Mucosa of gallbladder (tissue), 1 donor: ENCODE data around the gene G6PC1. TPM values are rescaled to one million over a fixed set of nuclear protein-coding genes. Genes with fewer than 3 reads are reported as not detected.
"Not testable (repeated sequence)": the region's sequence is repeated elsewhere in the genome, so short reads cannot be mapped to it uniquely, and the experiment has no call there.

ENCODE experiments used
- DNase-seq: peaks from one replicate; pipeline ENCODE4 v3.0.0-alpha.2; 2020; ENCODE audit warnings: low spot score
- total RNA-seq: library from RNA; stranded (reverse); gene quantifications from one replicate; pipeline ENCODE4 v1.2.1, GENCODE V29; 2021
- donor health status: DM: no; HTN: no; CAD: no.

The G6PC1 gene
- total RNA-seq, 1 donor from 2014 or later: 17.3 TPM

DNA sequence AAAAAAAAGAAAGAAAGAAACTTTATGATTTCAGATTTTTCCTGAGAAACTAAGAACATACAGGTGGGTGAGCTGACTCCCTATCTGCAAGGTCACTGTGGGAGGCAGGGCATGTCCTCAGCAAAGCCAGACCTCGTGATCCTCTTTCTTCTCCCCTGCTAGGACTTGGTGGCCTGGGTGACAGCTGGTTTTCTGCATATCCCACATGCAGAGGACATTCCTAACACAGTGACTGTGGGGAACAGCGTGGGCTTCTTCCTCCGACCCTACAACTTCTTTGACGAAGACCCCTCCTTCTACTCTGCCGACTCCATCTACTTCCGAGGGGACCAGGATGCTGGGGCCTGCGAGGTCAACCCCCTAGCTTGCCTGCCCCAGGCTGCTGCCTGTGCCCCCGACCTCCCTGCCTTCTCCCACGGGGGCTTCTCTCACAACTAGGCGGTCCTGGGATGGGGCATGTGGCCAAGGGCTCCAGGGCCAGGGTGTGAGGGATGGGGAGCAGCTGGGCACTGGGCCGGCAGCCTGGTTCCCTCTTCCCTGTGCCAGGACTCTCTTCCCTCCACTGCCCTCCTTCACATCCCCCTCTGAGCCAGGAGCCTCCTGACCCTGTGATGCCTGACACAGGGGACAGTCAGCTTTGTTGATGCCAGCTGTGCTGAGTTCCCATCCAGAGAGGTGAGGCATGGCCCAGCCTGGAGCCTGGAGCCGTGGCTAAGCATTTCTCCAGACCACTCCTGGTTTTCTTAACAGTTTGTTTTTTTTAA is 26.5 kb upstream of the G6PC1 start:
- DNase-seq: not testable (repeated sequence)

DNA sequence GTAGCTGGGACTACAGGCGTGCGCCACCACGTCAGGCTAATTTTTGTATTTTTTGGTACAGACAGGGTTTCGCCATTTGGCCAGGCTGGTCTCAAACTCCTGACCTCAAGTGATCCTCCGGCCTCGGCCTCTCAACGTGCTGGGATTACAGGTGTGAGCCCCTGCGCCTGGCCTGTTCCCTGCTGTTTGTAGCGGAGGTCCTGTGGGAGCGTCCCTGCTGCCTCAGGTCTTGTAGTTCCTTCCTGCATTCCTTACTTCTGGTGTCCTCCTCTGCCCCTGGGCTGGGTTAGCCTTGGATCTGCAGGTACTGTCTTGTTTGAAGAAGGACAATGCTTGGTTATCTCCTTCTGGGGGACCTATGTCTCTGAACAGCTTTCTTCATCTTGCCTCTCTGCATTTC is 23.6 kb upstream of the G6PC1 start:
- DNase-seq: no peak

DNA sequence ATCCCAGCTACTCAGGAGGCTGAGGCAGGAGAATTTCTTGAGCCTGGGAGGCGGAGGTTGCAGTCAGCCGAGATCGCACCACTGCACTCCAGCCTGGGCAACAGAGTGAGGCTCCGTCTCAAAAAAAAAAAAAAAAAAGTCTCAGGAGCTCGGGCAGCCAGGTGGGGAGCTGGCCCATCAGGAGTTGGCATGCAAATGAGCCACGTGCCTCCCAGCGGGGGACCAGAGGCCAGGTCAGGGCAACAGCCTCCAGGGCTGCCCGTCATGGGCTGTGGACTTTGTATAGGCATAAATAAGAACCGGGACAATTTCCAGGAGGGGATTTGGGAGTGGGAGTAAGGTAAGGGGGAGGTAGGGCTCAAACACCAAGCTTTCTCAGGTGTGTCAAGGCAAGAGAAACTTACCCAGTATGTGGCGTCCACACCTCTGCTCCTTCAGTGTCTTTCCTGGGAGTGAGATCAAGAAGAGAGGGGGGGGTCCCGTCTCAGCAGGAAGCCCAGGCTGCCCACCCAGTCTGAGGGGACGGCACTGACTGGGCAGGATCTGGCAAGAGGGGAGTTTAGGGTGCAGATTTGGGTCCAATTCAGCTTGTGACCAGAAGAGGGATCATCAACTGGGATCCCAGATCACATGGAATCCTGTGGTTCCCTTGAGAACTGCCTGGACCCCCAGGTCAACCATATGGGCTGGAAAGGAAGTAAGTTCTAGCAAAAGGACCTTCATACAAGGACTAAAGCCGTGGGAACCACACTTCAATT is 22.3 kb upstream of the G6PC1 start:
- DNase-seq: peak; percentile 36

DNA sequence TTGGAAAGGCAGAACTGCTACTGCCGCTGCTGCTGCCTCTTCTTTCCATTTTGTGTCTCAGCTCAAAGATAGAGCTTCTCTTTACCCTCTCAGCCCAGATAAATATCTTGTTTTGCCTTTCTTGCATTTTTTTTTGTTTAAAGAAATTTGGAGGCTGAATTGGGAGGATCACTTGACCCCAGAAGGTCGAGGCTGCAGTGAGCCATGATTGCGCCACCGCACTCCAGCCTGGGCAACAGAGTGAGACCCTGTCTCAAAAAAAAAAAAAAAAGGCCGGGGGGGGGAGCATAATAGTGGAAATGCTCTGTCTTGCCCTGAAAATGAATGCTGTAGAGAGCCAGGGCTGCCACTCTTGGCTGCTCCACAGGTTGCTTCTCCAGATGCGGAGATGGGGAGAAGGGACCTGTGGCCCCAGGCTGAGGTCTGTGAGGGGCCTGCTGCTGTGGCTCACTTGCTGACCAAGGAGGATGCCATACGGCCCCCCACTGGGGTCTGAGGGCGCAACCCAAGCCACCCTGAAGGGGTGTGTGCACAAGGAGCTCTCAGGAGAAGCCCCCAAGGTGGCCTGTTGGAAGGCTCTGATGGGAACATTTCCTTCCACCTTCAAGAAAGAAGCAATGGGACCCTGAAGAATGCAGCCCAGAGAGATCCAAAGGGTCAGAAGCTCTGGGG is 21.5 kb upstream of the G6PC1 start:
- DNase-seq: no peak

DNA sequence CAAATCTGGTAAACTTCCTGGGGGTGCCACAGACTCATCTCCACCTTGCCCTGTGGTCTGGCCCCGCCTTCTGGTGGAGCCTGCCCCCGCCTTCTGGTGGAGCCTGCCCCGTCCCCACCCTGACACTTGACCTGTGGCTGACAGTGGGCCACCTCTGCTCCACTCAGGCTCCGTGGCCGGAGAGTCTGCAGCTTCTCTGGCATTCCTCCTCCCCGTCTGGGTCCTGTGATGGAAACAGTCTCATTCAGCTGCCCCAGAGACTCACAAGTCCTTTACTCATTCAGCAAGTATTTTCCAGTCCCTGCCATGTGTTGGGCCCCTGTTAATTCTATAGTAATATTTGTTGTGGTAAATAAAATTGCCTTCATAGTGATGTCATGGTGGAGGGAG is 21.0 kb upstream of the G6PC1 start:
- no peak for DNase-seq

DNA sequence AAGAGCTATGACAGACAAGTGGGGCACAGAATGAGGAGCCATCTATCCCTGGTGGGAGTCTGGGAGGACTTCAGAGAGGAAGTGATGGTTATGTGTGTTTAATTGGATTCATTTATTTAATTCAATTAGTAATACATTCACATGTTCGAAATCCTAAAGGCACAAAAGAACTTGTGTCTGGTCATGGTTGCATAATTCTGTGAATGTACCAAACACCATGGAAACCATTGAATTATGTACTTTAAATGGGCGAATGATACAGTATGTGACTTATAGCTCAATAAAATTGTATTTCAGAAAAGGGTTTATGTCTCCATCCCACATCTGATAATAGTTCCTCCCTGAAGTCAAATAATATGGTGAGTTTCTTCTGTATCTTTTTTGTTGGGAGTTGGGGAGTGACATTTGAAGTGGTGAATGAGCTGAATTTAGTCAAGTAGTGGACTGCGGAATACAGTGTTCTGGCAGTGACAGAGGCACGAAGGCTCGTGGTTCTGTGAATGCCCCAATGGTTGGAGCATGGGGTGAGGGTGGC is 19.8 kb upstream of the G6PC1 start:
- no peak for DNase-seq

DNA sequence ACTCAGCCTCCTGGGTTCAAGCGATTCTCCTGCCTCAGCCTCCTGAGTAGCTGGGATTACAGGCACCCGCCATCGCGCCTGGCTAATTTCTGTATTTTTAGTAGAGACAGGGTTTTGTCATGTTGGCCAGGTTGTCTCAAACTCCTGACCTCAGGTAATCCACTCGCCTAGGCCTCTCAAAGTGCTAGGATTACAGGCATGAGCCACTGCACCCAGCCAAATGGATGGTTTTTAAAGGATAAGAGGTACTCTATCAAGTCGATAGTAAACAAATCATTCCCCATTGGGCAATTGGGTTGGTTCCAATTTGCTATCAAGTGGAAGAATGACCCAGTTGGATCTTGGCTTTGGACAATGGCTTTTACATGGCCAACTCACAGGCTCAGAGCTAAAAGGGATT is 18.9 kb upstream of the G6PC1 start:
- DNase-seq: not testable (repeated sequence)

DNA sequence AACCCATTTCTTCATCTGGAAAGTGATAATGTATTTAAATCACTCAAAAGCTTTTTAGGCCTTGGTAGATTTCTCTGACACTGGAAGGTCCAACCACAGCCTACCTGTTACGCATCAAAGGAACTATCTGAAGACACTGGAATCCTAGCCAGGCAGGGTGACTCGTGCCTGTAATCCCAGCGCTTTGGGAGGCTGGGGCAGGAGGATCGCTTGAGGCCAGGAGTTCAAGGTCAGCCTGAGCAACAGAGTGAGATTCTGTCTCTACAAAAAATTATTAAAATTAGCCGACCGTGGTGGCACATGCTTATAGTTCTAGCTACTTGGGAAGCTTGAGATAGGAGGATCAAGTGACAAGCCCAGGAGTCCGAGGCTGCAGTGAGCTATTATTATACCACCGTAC is 18.4 kb upstream of the G6PC1 start:
- DNase-seq: no peak

DNA sequence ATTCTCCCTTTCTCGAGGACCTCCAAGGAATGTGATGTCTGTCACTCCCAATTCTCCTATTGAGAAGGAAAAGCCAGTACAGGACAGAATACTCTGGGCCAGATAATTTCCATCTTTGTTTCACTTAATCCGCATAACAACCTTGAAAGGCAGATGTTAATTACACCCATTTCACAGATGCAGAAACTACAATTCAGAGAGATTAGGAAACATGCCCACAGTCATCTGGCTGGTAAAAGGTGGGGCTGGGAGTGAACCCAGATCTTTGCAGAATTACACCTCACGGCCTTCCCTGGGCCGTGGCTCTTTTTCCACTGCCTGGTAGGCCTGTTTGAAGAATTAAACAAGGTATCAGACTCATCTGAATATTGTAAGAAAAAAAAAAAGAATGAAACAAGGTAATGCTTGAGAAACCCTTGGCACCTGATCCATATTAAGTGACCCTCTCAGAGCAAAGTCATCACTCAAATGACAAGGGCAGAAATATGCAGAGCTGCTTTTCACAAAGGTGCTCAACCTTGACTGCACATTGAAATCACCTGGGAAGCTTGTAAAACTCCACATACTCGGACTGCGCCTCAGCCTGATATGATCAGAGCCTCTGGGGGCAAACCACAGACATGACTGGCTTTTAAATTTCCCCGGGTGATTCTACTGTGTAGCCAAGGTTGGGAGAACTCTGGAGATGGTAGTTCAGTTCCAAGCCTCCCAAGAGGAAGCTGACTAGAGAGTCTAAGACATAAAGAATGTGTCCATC is 16.6 kb upstream of the G6PC1 start:
- DNase-seq: no peak

DNA sequence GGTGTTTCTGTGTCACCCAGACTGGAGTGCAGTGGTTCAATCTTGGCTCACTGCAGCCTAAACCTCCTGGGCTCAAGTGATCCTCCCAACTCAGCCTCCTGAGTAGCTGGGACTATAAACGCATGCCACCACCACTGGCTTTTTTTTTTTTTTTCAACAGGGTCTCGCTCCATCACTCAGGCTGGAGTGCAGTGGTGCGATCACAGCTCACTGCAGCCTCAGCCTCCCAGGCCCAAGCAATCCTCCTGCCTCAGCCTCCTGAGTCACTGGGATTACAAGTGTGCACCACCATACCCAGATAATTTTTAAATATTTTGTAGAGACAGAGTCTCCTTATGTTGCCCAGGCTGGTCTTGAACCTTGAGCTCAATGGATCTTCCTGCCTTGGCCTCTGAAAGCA is 14.8 kb upstream of the G6PC1 start:
- DNase-seq: not testable (repeated sequence)

DNA sequence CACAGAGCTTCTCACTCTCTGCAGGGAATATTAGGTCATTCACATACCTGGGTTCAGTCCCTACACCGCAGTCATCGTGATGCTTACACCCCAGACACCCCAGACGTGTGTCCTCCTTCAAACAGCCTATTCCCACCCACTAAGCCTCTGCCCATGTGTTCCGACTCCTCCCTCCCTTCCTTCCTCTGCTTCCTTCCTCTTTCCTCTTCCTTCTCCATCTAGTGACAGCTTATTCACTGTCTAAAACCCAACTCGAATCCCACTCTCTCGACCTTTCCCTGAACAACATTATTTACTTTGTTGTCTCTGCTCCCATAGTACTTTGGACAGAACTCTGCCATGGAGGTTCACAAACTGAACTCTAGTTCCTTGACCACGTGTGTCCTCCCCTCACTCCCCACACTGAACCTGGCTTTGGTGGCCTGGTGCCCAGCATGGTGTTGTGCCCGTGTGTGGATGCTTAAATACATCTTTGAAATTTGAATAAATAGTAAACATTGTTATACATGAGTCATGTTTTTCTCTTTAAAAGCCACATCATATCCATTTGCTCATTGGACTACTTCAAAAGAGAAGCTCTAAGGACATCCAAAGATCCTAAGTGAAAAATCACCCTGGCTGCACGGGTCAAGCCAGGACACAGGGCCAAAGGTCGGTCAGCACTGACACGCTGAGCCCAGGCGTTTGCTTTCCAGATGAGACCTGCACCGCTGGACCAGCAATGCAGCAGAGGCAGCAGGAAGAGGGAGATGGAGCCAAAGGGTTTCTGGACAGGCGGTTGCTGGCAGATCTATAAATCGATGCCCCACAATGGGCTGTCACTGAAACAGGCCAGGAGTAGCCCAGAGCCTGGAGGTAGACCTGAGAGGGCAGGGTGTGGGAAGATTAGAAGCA is 14.1 kb upstream of the G6PC1 start:
- DNase-seq: peak; percentile 75

DNA sequence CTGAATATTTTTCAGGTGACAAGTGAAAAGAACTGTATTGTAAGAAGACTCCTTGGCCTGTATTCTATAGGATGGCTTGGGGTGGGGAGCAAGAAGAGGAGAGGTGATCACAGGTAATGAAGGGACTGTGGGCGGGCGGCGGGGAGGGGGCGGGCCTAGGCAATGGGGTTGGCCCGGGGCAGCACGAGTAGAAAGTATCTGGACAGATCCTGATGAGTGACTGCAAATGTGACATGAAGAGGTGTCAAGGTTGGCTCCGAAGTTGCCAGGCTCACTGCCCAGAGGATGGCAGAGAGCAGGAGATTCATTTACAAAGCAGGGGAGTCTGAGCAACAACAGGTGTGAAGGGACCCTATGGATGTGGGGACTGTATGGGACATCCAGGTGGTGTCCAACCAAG is 10.8 kb upstream of the G6PC1 start:
- no peak for DNase-seq

DNA sequence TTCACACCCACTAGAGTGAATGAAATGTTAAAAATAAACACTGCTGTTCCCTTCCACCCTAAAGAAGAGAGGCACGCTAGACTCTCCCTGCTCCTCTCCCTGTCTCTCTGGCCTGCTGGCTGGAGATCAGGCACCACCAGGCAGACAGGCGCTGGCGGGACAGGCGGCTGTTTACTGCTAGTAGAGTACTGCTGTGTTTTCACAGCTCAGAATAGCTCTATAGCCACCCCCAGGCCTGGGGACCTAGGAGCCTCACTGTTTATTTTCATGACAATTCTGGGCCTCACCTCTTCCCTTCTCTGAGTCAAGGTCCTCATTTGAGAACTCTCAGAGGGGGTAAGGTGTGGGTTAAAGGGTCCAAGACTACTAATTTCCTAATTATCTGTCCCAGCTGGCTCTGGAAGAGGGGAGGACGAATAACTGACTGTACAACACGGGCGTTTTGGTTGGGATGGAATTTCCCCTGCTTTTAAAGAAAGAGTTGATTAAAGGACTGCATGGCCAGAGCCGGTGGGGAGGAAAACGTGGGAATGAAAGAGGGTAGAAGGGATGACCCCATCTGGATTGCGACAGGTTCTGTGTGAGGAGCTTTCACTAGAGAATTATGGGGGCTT is 9.0 kb upstream of the G6PC1 start:
- DNase-seq: peak; percentile 46

DNA sequence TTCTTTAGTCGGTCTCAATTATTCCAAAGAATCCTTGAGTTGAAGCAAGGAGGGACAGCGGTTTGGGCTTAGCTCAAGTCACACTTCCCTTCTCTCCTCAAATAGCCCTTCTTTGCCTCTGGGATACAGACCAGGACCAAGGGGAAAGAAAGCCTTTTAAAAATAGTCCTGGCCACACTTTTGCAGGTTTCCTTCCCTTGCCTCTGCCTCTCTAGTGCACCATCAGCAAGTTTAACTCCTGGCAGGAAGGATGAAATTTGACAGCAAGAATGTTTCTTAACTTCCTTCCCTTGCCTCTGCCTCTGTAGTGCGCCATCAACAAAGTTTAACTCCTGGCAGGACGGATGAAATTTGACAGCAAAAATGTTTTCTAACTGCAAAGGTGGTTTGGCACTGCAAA is 7.2 kb upstream of the G6PC1 start:
- no peak for DNase-seq

DNA sequence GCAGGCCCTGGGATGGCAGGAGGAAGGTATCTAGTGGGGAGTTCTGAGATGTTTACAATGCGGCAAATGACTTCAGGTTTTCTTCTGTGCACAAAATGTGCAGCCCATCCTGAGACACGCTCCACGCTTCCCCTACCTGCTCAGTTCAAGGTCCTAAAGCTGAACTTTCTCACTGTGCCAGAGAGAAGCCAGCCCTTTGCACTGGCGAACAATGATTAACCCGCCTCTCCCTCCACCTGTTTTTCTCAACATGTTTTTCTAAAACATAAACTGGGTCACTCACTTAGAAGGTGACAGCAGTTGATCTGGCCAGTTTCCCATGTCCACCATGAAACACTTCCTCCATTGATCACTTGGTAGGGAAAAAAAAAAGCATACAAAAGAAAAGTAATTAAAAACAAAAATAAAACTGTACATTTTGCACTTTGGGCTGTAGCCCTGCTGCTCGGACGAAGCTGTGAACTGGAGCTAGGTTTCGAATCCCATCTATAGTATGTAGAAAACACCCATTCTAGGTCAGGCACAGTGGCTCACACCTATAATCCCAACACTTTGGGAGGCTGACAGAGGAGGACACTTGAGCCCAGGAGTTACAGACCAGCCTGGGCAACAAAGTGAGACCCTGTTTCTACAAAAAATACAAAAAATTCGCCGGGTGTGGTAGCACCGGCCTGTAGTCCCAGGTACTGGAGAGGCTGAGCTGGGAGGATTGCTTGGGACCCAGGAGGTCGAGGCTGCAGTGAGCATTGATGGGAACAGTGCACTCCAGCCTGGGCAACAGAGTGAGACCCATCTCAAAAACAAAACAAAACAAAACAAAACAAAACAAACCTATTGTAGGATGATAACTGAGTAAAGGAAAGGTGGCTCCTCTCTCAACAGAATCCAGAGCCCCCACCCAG is 6.1 kb upstream of the G6PC1 start:
- DNase-seq: peak; percentile 87

DNA sequence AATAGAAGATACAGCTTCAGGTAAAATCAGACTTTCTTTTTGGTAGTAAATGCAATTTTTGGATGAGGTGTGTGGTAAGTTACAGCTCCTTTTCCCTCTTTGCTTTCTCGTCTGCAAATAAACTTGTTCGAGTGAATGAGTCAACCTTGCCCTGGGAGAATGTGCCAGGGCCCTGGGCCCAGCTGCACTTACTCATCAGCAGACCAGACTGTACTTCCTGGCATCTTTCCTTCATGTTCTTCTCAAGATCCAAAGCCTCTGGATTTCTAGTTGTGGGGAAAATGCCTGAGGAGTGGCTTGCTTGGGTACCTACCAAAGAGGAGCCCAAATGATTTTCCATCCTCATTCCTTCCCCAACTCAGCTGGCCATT is 5.4 kb upstream of the G6PC1 start:
- DNase-seq: peak; percentile 66

DNA sequence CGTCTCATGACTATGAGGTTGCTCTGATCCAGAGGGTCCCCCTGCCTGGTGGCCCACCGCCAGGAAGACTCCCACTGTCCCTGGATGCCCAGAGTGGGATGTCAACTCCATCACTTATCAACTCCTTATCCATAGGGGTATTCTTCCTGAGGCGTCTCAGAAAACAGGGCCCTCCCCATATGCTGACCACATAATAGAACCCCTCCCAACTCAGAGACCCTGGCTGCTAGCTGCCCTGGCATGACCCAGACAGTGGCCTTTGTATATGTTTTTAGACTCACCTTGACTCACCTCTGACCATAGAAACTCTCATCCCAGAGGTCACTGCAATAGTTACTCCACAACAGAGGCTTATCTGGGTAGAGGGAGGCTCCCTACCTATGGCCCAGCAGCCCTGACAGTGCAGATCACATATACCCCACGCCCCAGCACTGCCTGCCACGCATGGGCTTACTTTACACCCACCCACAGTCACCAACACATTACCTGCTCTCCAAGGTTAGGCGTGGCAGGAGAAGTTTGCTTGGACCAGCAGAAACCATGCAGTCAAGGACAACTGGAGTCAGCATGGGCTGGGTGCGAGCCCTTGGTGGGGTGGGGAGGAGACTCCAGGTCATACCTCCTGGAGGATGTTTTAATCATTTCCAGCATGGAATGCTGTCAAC is 2.3 kb upstream of the G6PC1 start:
- peak; percentile 33 for DNase-seq

DNA sequence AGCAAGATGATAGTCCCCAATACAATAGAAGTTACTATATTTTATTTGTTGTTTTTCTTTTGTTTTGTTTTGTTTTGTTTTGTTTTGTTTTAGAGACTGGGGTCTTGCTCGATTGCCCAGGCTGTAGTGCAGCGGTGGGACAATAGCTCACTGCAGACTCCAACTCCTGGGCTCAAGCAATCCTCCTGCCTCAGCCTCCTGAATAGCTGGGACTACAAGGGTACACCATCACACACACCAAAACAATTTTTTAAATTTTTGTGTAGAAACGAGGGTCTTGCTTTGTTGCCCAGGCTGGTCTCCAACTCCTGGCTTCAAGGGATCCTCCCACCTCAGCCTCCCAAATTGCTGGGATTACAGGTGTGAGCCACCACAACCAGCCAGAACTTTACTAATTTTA is 618 bp upstream of the G6PC1 start:
- not testable (repeated sequence) for DNase-seq
